Spinal cord (tissue), 10 donors: ENCODE data around the gene ZC3H18. TPM values are rescaled to one million over a fixed set of nuclear protein-coding genes. Genes with fewer than 3 reads are reported as not detected.

Source experiments
- DNase-seq, 6 donors: peaks; one replicate each; pipeline versions ENCODE4 v3.0.0 to v3.0.0-alpha.2; 2013 to 2015; ENCODE audit warnings: low spot score in 6 of 6, low read depth in 4 of 6
- H3K27ac ChIP-seq: one replicate; pipeline ENCODE4 v1.5.1; 2013; ENCODE audit warnings: low read depth, low read length, control low read depth
- H3K27me3 ChIP-seq: one replicate; pipeline ENCODE4 v1.6.1; 2013; ENCODE audit warnings: low read length; ENCODE audit not compliant: control insufficient read depth, insufficient read depth
- H3K36me3 ChIP-seq: one replicate; pipeline ENCODE4 v1.6.1; 2013; ENCODE audit warnings: low read length; ENCODE audit not compliant: control insufficient read depth, insufficient read depth
- H3K4me1 ChIP-seq: one replicate; pipeline ENCODE4 v1.6.1; 2013; ENCODE audit warnings: low read length; ENCODE audit not compliant: control insufficient read depth, insufficient read depth
- H3K4me3 ChIP-seq: one replicate; pipeline ENCODE4 v1.5.1; 2013; ENCODE audit warnings: low read depth, low read length, control low read depth
- H3K9me3 ChIP-seq: one replicate; pipeline ENCODE4 v1.6.1; 2013; ENCODE audit warnings: low read length; ENCODE audit not compliant: control insufficient read depth, insufficient read depth
- WGBS: methylation state at CpG from one replicate; pipeline ENCODE4 v1.1.5; 2013; ENCODE audit warnings: missing lambda C conversion rate; ENCODE audit not compliant: insufficient coverage; 5-methylcytosine and 5-hydroxymethylcytosine counted together
- polyA plus RNA-seq, 2 donors: library from polyadenylated mRNA; unstranded; fragments of 120-200 nt; gene quantifications; one replicate each; pipeline ENCODE4 v1.2.1, GENCODE V29; 2013; ENCODE audit not compliant: insufficient read length in 2 of 2
- total RNA-seq, 2 donors: library from RNA; depleted of rRNA in 1 of 2; stranded (reverse); fragments of 120-200 nt in 1 of 2; fragments of >200 nt in 1 of 2; gene quantifications; one replicate each; pipeline versions ENCODE4 v1.2.3 to v1.2.4, GENCODE V29; 2013 to 2014
- donor health status: healthy.

Gene ZC3H18
- total and polyA plus RNA-seq, 4 donors: 9.1 to 46.4 (median 28.5) TPM

DNA sequence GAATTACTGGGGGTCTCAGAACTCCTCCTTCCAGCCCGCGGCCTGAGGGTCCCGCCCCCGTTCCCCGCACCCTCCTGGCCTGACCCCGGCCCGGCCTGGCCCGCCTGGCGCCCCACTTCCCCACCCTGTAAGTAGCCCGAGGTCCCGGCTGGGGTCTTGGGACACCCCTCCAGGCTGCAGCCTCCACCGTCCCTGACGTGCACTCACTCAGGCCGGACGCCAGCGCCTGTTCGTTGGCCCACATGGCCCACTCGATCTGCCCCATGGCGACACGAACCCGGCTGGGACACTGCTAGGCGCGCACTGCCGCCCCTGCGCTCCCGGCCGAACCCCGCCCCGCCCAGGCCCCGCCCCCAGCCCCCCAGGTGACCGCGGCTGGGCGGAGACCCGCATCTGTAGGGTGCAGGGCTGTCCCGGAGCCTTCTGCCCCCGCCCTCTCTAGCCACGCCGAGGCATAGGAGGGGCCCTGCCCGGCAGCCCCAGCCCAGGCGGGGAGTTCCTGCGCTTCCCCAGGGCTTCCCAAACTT is 80.6 kb downstream of the ZC3H18 start, which contains the start of gene CYBA:
Gene CYBA, minus strand, starts transcription at position 305 of the 527 bp plus-strand sequence. Its CDS starts 40 bp downstream, at position 265.
- no peaks in the 10 kb centered on the region for H3K27me3 ChIP-seq
- H3K4me1 ChIP-seq: peaks cover 26% of the 10 kb centered on the region
- no peaks in the 10 kb centered on the region for H3K9me3 ChIP-seq
- H3K36me3 ChIP-seq: peaks cover 79% of the 10 kb centered on the region
- peak in 2 of 6 donors; percentile 18 to 53 for DNase-seq
- 5% methylated on average over 41 of the region's 41 CpGs for WGBS
- peak within 1 kb of the TSS; percentile 58 for H3K4me3 ChIP-seq
- H3K27ac ChIP-seq: peak within 1 kb of the TSS; percentile 33

DNA sequence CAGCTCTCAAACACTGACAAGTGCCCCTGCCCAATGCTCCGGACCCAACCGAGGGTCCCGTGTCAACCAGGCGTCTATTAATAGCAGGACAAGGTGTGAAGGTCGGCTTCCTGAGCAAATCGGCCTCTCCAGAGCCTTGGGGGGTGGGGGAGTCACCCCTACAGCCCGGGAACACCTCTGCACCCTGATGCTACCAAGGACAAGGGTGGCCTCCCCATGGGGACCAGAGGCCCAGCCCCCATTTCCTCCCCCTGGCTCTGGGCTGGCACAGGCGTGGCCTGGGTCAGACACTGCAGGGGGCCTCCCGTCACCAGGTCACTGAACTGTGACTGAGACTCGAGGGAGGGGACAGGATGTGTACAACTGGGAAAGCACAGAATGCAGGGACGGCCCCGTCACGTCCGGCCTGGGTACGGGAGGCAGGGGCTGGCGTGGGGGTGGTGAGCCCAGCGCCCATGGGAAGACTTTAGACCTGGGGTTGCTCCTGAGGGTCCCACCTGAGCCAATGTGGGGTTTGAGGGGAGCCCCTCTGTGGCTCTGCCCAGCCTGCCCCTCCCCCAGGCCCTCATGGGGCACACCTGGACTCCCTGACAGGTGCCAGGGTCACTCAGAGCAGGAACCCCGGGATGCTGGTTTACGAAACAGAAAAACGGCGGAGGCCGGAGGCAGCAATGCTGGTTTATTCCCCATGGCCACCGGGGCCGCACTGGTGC is 81.2 kb downstream of the ZC3H18 start:
- Histone ChIP-seq H3K27ac (peak overlapping the region; percentile 33), H3K27me3 (no peaks in the 10 kb centered on the region), H3K4me1 (peaks cover 26% of the 10 kb centered on the region), H3K9me3 (no peaks in the 10 kb centered on the region), H3K36me3 (peaks cover 80% of the 10 kb centered on the region), H3K4me3 (peak overlapping the region; percentile 58)
- DNase-seq: peak in 1 of 6 donors; percentile 22
- WGBS: 60% methylated on average over 22 of the region's 24 CpGs

DNA sequence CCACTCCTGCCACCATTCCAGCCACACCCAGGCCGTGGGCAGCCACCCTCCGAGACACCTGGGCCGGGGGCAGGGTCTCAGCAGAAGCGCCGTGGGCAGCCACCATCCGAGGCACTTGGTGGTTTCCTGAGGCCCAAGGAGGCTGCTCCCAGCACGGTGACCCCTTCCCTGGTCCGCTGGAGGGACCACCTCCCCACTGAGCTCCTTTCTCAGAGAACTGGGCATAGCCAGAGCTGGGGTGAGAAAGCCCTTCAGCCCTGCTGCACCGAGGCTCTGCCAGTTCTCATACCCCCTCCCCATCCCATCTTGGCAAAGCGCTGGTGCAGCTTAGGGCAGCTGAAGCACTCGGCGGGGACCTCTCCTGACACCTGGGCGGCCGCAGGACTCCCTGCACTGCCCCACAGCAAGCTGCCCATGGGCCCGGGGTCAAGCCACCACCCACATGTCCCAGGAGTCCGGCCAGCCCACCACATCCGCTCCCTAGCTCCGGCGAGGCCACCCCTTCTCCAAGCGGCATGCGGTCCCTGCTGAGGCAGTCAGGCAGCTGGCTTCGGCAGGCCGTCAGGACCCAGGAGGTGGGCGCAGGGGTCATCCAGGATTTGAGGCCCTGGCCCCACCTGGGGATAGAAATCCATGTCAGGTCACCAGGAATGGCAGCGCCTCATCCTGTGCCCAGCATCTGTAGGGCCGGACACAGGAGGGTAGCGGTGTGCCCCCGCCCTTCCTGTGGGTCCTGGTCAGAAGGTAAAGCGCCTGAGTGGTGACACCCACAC is 82.0 kb downstream of the ZC3H18 start:
- 88% methylated on average over 29 of the region's 29 CpGs for WGBS
- no peak overlapping the region for H3K4me3 ChIP-seq
- DNase-seq: no peak

DNA sequence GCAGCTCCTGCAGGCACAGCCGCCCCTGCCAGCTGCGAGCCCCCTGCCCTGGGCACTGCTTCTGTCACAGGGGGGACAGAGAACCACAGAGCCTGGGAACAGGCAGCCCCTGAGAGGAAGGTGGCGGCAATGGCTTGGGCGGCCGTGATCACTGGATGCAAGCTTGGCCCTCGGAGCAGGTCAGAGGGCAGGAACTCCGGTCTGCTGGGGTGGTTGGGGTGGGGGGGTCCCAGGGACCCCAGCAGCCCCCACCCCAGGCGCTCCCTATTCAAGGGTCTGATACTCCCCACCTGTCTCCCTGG is 82.5 kb downstream of the ZC3H18 start:
- 95% methylated on average over 6 of the region's 8 CpGs for WGBS
- Histone ChIP-seq H3K9me3 (no peaks in the 10 kb centered on the region), H3K4me1 (peaks cover 26% of the 10 kb centered on the region), H3K27ac (no peak overlapping the region), H3K27me3 (no peaks in the 10 kb centered on the region), H3K4me3 (no peak overlapping the region), H3K36me3 (peaks cover 88% of the 10 kb centered on the region)
- DNase-seq: no peak

More for the DNA sequence above, 82.0 kb downstream of the ZC3H18 start:
- Histone ChIP-seq H3K27me3 (no peaks in the 10 kb centered on the region), H3K36me3 (peaks cover 83% of the 10 kb centered on the region), H3K27ac (peak overlapping the region; percentile 33), H3K9me3 (no peaks in the 10 kb centered on the region), H3K4me1 (peaks cover 26% of the 10 kb centered on the region)

DNA sequence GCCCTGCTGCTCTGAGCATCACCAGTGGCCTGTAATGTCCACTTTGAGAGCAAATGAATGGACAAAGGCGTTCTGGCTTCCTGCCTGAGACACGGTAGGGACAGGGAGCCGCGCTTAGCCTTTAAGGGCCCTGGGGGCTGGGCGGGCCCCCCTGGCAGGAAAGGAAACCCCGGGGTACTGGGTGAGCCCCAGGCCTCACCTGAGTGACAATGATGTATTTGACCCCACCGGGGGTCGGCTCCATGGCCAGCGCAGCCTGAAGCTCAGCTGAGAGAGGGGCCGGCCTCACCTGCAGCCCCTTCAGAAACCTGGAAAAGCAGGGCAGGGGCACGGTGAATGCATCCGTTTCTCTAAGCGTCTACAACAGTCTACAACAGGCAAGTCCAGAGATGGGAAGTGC is 82.9 kb downstream of the ZC3H18 start:
- 88% methylated on average over 13 of the region's 13 CpGs for WGBS
- Histone ChIP-seq H3K27ac (no peak overlapping the region), H3K27me3 (no peaks in the 10 kb centered on the region), H3K4me3 (no peak overlapping the region), H3K9me3 (no peaks in the 10 kb centered on the region), H3K36me3 (peaks cover 88% of the 10 kb centered on the region), H3K4me1 (peaks cover 26% of the 10 kb centered on the region)
- DNase-seq: no peak

DNA sequence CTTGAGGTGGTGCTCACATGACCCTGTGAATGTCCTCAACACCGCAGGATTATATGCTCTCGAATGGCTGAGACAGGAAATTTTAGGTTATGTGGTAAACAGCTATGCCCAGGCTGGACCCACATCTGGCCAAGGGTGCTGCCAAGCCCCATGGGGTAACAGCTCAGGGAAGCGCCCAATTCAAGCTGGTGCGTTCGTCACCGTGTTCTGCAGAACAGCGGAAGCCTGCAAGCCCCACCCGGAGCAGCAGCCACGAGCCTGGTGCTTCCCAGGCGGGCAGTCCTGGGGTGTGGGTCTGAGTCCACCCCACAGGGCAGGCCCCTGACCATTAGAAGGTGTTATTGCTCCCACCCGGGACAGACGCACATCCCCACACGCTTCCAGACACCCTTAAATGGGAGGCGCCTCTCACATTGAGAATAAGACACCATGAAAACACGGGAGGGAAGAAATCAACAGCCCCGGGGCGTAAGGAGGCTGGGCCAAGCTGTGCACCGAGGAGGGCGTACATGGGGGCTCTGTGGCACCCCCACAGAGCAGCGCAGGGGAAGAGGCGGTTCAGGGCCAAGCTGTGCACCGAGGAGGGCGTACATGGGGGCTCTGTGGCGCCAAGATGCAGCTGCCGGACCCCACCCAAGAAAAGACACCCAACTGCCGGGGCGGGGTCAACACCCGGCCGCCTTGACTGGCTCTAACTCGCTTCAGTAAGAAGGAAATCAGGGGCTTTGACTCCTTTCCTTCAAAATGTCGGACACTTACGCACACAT is 83.6 kb downstream of the ZC3H18 start:
- no peaks in the 10 kb centered on the region for H3K9me3 ChIP-seq
- peaks cover 92% of the 10 kb centered on the region for H3K36me3 ChIP-seq
- H3K27me3 ChIP-seq: no peaks in the 10 kb centered on the region
- 85% methylated on average over 32 of the region's 32 CpGs for WGBS
- DNase-seq: no peak
- no peak overlapping the region for H3K4me3 ChIP-seq
- peaks cover 26% of the 10 kb centered on the region for H3K4me1 ChIP-seq
- no peak overlapping the region for H3K27ac ChIP-seq

DNA sequence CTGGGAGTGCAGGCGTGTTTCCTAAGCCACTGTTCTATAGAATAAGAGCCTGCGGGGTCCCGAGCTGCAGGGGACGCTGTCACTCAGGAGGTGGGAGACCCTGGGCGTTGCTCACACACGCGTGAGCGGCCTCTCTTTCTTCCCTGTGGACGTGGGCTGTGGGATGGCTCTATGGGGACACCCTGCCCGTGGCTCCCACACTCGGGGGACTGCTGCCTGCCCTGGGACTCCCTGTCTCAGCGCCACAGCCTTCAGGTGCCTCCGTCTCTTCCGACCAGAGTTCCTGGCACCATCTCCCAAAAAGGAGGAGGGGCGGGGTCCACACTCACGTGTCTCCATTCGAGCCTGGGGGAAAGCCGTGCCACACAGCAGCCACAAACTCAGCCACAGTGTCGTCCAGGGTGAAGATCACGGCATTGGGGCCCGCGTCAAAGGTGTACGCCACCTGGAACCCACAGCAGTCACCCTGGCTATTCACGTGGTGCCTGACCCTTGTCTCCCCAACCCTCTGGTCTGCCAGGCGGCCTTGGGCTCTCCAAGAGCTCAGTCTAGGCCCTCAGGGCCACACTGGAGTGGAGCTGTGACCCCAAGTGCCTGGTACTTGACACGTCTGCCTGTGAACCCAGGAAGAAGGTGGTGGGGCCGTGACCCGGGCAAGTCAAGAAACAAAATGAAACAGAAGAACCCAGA is 84.3 kb downstream of the ZC3H18 start:
- no peak for DNase-seq
- H3K4me3 ChIP-seq: no peak overlapping the region
- peaks cover 96% of the 10 kb centered on the region for H3K36me3 ChIP-seq
- no peak overlapping the region for H3K27ac ChIP-seq
- H3K4me1 ChIP-seq: peaks cover 29% of the 10 kb centered on the region
- no peaks in the 10 kb centered on the region for H3K9me3 ChIP-seq
- 91% methylated on average over 27 of the region's 28 CpGs for WGBS
- H3K27me3 ChIP-seq: no peaks in the 10 kb centered on the region

DNA sequence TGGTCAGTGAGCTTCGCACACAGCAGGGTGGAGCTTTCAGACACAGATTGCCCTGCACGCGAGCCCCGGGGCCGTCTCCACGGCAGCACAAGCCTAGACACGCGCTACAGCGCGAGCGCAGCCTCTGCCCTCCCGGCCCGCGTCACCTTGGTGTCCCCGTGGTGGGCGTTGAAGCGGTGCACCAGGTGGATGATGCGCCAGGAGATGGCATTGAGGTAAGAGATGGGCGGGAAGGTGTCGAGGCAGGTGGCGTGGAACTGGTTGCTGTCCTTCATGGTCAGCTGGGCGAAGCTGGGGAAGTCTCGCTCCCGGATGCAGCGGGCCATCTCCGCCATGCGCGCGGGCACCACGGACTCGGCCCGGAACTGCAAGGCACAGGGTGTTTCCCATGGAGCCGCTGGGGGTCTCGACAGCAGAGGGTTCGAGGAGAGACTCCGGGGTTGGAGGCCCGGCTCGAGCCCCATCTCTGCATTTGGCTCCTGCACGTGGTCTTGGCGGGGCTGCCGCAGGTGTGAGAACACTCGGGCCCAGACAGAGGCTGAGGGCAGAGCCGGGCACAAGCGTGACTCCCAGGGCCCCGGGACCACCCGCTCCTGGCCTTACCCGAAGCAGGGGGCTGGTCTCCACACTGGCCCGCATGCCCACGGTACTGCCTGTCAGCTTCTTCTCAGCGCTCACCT is 85.0 kb downstream of the ZC3H18 start:
- no peak for DNase-seq
- Histone ChIP-seq H3K36me3 (peaks cover 96% of the 10 kb centered on the region), H3K4me1 (peaks cover 28% of the 10 kb centered on the region), H3K4me3 (no peak overlapping the region), H3K9me3 (no peaks in the 10 kb centered on the region), H3K27ac (no peak overlapping the region), H3K27me3 (no peaks in the 10 kb centered on the region)
- WGBS: 95% methylated on average over 50 of the region's 50 CpGs
